Measurements from ENCODE around the gene ITPRIPL2. TPM values are rescaled to one million over a fixed set of nuclear protein-coding genes. Genes with fewer than 3 reads are reported as not detected.
A peak's percentile ranks its signal among the peaks of the same experiment; 100 is the strongest.

The ITPRIPL2 gene
- total and polyA plus RNA-seq, 2 of the 13 experiments (the other 11 are each of a cell fraction or from before 2014, with no cell fraction given) = 5.9 to 12.6 TPM

DNA sequence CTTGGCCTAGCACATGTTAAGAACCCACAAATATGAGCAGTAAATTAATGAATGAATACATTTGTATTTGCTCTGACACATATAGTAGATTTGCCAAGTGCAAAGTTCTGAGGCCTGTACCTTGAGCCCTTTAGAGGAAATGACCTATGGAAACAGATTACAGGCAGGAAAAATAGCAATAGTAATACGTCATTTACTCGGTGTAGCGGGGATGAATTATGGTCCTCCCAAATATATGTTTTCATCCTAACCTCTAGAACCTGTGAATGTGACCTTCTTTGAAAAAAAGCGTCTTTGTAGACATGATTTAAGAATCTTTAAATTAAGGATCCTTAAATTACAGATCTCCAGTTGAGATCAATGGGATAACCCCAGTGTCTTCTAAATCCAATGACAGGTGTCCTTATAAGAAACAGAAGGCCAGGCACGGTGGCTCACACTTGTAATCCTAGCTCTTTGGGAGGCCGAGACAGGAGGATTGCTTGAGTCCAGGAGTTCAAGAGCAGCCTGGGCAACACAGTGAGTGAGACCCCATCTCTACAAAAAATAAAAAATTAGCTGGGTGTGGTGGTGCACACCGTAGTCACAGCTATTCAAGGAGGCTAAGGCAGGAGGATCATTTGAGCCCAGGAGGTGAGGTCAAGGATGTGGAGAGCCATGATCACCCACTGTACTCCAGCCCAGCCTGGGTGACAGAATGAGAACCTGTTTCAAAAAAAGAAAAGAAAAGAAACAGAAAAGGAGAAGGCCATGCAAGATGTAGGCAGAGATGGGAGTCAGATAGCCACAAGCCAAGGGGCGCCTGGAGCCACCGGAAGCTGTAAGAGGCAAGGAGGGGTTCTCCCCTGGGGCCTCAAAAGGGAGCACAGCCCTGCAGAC lies 5.1 kb upstream of the ITPRIPL2 start (continued):
- TF ChIP-seq, protein P1, sequence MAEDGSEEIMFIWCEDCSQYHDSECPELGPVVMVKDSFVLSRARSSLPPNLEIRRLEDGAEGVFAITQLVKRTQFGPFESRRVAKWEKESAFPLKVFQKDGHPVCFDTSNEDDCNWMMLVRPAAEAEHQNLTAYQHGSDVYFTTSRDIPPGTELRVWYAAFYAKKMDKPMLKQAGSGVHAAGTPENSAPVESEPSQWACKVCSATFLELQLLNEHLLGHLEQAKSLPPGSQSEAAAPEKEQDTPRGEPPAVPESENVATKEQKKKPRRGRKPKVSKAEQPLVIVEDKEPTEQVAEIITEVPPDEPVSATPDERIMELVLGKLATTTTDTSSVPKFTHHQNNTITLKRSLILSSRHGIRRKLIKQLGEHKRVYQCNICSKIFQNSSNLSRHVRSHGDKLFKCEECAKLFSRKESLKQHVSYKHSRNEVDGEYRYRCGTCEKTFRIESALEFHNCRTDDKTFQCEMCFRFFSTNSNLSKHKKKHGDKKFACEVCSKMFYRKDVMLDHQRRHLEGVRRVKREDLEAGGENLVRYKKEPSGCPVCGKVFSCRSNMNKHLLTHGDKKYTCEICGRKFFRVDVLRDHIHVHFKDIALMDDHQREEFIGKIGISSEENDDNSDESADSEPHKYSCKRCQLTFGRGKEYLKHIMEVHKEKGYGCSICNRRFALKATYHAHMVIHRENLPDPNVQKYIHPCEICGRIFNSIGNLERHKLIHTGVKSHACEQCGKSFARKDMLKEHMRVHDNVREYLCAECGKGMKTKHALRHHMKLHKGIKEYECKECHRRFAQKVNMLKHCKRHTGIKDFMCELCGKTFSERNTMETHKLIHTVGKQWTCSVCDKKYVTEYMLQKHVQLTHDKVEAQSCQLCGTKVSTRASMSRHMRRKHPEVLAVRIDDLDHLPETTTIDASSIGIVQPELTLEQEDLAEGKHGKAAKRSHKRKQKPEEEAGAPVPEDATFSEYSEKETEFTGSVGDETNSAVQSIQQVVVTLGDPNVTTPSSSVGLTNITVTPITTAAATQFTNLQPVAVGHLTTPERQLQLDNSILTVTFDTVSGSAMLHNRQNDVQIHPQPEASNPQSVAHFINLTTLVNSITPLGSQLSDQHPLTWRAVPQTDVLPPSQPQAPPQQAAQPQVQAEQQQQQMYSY (CRISPR knock-in tag; IDR thresholded peaks at IDR 0.05) = 0 out of 2 replicates have a peak, but pooled peaks have one; percentile 46
- TF ChIP-seq HDAC2 (CRISPR knock-in tag; IDR thresholded peaks at IDR 0.05) (peak; percentile 33; the same call in 1 of the 2 replicates), ZNF264 (CRISPR knock-in tag; IDR thresholded peaks at IDR 0.05) (no peak), RFXAP (CRISPR knock-in tag; IDR thresholded peaks at IDR 0.05; ENCODE audit: borderline replicate concordance) (peak; percentile 64; the same call in 1 of the 2 replicates), ZNF430 (CRISPR knock-in tag; IDR thresholded peaks at IDR 0.05) (peak; percentile 62; the same call in 1 of the 2 replicates), ZNF792 (CRISPR knock-in tag; IDR thresholded peaks at IDR 0.05) (no peak), ELF3 (CRISPR knock-in tag; IDR thresholded peaks at IDR 0.05) (peak; percentile 88), ZNF343 (CRISPR knock-in tag; IDR thresholded peaks at IDR 0.05) (no peak), EZH2 (conservative IDR thresholded peaks at IDR 0.05; ENCODE audit: low read depth, low read length) (no peak), SALL1 (CRISPR knock-in tag; IDR thresholded peaks at IDR 0.05) (peak; percentile 5; the same call in 1 of the 2 replicates), ZNF547 (CRISPR knock-in tag; IDR thresholded peaks at IDR 0.05) (no peak), ZNF580 (CRISPR knock-in tag; IDR thresholded peaks at IDR 0.05; ENCODE audit: borderline replicate concordance, low read depth) (no peak), NR2F6 (IDR thresholded peaks at IDR 0.05) (peak; percentile 67), NR2F6 (CRISPR knock-in tag; IDR thresholded peaks at IDR 0.05) (0 out of 2 replicates have a peak, but pooled peaks have one; percentile 62), REPIN1 (CRISPR knock-in tag; IDR thresholded peaks at IDR 0.05; ENCODE audit: borderline replicate concordance, low read depth) (peak; percentile 59; the same call in 1 of the 2 replicates), POGK (CRISPR knock-in tag; conservative IDR thresholded peaks at IDR 0.05) (no peak; the same call in 1 of the 2 replicates), ISX (CRISPR knock-in tag; conservative IDR thresholded peaks at IDR 0.05) (0 out of 2 replicates have a peak, but pooled peaks have one; percentile 3), USF2 (IDR thresholded peaks at IDR 0.05; ENCODE audit: low read depth, low read length) (no peak), USF2 (CRISPR knock-in tag; IDR thresholded peaks at IDR 0.05; ENCODE audit: borderline replicate concordance) (peak; percentile 24; the same call in 1 of the 2 replicates)
- TF ChIP-seq, protein P2, sequence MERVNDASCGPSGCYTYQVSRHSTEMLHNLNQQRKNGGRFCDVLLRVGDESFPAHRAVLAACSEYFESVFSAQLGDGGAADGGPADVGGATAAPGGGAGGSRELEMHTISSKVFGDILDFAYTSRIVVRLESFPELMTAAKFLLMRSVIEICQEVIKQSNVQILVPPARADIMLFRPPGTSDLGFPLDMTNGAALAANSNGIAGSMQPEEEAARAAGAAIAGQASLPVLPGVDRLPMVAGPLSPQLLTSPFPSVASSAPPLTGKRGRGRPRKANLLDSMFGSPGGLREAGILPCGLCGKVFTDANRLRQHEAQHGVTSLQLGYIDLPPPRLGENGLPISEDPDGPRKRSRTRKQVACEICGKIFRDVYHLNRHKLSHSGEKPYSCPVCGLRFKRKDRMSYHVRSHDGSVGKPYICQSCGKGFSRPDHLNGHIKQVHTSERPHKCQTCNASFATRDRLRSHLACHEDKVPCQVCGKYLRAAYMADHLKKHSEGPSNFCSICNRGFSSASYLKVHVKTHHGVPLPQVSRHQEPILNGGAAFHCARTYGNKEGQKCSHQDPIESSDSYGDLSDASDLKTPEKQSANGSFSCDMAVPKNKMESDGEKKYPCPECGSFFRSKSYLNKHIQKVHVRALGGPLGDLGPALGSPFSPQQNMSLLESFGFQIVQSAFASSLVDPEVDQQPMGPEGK (CRISPR knock-in tag; IDR thresholded peaks at IDR 0.05) = no peak

Measured in HepG2 (cell line).